Prostate gland (tissue), 1 donor: Measurements from ENCODE around the gene PCDH9.

Experiments
- POLR2A ChIP-seq: fragments of 450-650 bp; IDR thresholded peaks from one replicate; pipeline ENCODE4 v1.6.1; 2016; ENCODE audit warnings: antibody characterized with exemption, mild to moderate bottlenecking
- POLR2AphosphoS5 ChIP-seq: sonication (generic); formaldehyde crosslinking; IDR thresholded peaks from one replicate; pipeline ENCODE4 v1.6.1; 2017; ENCODE audit warnings: antibody characterized with exemption

DNA sequence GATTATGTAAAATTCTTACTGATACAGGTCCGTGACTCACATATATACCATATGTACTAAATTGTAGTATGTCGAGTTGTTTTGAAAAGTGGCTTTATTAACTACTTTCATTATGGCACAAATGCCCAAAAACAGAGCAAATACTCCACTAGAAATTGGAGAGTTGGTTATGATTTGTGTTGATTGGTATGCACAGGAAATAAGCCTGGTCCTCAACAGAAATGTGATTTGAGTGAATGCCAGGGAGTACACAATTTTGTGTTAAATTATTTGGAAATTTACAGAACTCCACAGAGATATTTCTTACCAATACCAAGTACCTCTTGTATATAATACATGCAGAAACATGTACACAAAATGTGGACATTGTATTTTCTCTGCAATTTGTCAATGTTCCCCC lies 676.7 kb downstream of the PCDH9 start:
- TF ChIP-seq POLR2AphosphoS5 = no peak
- no peak for TF ChIP-seq POLR2A
